ENCODE data around the gene PGLYRP2. TPM values are rescaled to one million over a fixed set of nuclear protein-coding genes. Genes with fewer than 3 reads are reported as not detected.

The PGLYRP2 gene
- total and polyA plus RNA-seq, 2 of the 13 experiments (the other 11 are each of a cell fraction or from before 2014, with no cell fraction given): 0.04 to 1.0 TPM

DNA sequence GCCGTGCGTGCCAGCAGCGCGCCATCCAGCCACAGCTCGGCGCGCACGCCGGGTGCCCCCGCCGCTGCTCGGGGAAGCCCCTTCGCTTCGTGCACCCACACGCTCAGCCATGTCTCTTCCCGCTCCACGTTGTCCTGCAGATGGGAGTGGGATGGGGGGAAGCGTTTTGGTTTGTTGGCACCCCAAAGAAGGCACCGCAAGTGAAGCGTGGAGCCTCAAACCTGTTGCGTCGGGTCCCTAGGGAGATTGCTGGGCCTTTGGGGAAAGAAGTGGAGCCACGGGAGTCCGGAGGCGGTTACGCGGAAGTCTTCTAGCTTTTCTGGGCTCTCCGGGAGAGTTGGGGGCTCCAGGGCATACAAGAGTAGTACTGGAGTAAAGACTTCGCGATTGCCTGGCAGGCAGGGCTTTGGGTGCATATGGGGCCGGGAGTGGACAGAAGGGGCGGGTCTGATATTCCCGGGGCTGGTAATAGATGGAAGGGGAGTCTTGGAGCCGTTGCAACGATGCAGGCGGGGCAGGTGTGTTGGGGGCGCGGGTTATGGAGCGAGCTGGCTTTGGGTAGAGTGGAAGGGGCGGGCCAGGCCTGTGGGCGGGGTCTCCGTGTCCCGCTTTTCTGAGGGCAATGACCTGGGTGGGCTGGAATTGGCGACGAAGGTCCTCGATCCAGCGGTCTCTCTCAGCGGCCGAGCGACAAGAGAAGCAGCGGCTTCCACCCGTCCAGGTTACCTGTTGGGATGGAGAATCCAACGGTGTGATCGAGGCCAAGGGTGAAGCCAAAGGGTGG is 21.4 kb downstream of the PGLYRP2 start (continued):
- TF ChIP-seq, protein P1, sequence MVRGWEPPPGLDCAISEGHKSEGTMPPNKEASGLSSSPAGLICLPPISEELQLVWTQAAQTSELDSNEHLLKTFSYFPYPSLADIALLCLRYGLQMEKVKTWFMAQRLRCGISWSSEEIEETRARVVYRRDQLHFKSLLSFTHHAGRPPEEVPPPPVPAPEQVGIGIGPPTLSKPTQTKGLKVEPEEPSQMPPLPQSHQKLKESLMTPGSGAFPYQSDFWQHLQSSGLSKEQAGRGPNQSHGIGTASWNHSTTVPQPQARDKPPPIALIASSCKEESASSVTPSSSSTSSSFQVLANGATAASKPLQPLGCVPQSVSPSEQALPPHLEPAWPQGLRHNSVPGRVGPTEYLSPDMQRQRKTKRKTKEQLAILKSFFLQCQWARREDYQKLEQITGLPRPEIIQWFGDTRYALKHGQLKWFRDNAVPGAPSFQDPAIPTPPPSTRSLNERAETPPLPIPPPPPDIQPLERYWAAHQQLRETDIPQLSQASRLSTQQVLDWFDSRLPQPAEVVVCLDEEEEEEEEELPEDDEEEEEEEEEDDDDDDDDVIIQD (CRISPR knock-in tag; IDR thresholded peaks at IDR 0.05; ENCODE audit: low read depth): no peak
- TF ChIP-seq, protein P2, sequence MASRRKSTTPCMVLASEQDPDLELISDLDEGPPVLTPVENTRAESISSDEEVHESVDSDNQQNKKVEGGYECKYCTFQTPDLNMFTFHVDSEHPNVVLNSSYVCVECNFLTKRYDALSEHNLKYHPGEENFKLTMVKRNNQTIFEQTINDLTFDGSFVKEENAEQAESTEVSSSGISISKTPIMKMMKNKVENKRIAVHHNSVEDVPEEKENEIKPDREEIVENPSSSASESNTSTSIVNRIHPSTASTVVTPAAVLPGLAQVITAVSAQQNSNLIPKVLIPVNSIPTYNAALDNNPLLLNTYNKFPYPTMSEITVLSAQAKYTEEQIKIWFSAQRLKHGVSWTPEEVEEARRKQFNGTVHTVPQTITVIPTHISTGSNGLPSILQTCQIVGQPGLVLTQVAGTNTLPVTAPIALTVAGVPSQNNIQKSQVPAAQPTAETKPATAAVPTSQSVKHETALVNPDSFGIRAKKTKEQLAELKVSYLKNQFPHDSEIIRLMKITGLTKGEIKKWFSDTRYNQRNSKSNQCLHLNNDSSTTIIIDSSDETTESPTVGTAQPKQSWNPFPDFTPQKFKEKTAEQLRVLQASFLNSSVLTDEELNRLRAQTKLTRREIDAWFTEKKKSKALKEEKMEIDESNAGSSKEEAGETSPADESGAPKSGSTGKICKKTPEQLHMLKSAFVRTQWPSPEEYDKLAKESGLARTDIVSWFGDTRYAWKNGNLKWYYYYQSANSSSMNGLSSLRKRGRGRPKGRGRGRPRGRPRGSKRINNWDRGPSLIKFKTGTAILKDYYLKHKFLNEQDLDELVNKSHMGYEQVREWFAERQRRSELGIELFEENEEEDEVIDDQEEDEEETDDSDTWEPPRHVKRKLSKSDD (CRISPR knock-in tag; IDR thresholded peaks at IDR 0.05; ENCODE audit: low read depth): no peak
- no peak for TF ChIP-seq MTA1 (CRISPR knock-in tag; IDR thresholded peaks at IDR 0.05; ENCODE audit: borderline replicate concordance)
- TF ChIP-seq NR2F2 (IDR thresholded peaks at IDR 0.05; ENCODE audit: borderline replicate concordance, low read depth): no peak
- TF ChIP-seq ZNF567 (CRISPR knock-in tag; IDR thresholded peaks at IDR 0.05; ENCODE audit: borderline replicate concordance): no peak

DNA sequence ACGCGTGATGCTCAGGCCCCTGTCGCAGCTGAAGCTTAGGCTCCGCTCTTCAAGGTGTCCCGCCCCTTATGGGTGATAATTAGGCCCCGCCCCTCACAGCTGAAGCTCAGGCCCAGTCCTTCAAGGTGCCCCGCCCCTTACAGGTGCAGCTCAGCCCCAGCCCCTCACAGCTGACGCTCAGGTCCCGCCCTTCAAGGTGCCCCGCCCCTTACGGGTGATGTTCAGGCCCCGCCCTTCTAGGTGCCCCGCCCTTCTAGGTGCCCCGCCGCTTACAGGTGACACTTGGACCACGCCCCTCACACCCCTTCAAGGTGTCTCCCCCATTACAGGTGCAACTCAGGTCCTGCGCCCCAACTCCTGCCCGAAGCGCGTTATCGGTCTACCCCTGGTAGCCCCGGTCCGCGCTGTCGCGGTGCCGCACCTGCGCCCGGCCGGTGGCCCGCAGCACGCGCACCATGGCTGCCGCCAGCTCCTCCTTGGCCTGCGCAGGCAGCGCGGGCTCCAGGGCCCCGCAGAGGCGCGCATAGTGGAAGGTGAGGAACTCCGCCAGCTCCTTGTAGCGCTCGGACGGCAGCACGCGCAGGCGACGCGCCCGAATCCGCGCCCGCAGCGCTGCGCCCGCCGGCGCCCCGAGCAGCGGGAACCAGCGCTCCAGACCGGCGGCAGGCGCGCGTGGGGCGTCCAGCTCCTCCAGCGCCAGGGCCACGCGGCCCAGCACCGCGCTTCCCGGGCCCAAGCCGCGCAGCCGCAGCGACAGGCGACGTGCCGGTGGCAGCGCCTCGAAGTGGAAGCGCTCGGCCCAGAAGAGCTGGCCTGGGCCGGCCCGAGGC is 22.2 kb downstream of the PGLYRP2 start:
- DNase-seq (ENCODE audit: low spot score) (no peak), ATAC-seq (no peak), FAIRE-seq (no peak)
- Histone ChIP-seq H3K9ac (ENCODE audit: insufficient read depth, low read depth, low read length) (no peak overlapping the region), H3K4me1 (ENCODE audit: insufficient read depth, low read length) (peaks cover 15% of the 10 kb centered on the region), H3K27ac (ENCODE audit: extremely low read length, insufficient read depth, low read length) (no peak overlapping the region), H3K4me2 (ENCODE audit: low read depth, low read length) (no peak overlapping the region), H3K36me3 (replicated peaks in 1 of 2; ENCODE audit: control insufficient read depth in 1 of 2, insufficient read depth in 2 of 2, low read length in 2 of 2) (no peaks in the 10 kb centered on the region), H3K27me3 (ENCODE audit: control insufficient read depth in 1 of 2, insufficient read depth in 2 of 2, low read length in 2 of 2) (no peaks in the 10 kb centered on the region; a peak in 1 of 5 replicates), H2AFZ (ENCODE audit: low read length) (no peak overlapping the region), H3K4me3 (replicated peaks in 1 of 3; ENCODE audit: insufficient read depth in 1 of 3, low read depth in 2 of 3, low read length in 3 of 3) (no peak overlapping the region), H4K20me1 (ENCODE audit: insufficient read depth, low read length) (no peaks in the 10 kb centered on the region), H3K79me2 (ENCODE audit: insufficient read depth, low read length) (no peaks in the 10 kb centered on the region), H3K9me3 (ENCODE audit: low read length) (no peaks in the 10 kb centered on the region)
- 70% methylated on average over 39 of the region's 86 CpGs for WGBS (ENCODE audit: low lambda C conversion rate)
- ChIA-PET POLR2A (no interaction called here), CTCF (ENCODE audit: low intra/inter-chr PET ratio, low total read pairs) (no interaction called here)
- in situ Hi-C loops (cut with HindIII; ENCODE audit: extremely low pct_ligation_motif_present, low pct_unique_long_range_greater_than_20kb) (no loop called here), intact Hi-C loops (cut with micrococcal nuclease; ENCODE audit: unreplicated experiment) (no loop called here)
- BruUV-seq (replicated peaks): no TSS peak
- TF ChIP-seq SMARCE1 (IDR thresholded peaks at IDR 0.05; ENCODE audit: borderline replicate concordance): no peak
- TF ChIP-seq RAD21 (CRISPR knock-in tag; IDR thresholded peaks at IDR 0.05): no peak
- TF ChIP-seq ZKSCAN5 (CRISPR knock-in tag; IDR thresholded peaks at IDR 0.05): no peak
- no peak for TF ChIP-seq ZNF24 (IDR thresholded peaks at IDR 0.05)
- TF ChIP-seq, protein P3, sequence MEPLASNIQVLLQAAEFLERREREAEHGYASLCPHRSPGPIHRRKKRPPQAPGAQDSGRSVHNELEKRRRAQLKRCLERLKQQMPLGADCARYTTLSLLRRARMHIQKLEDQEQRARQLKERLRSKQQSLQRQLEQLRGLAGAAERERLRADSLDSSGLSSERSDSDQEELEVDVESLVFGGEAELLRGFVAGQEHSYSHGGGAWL (CRISPR knock-in tag; IDR thresholded peaks at IDR 0.05): no peak
- TF ChIP-seq ZNF431 (CRISPR knock-in tag; IDR thresholded peaks at IDR 0.05; ENCODE audit: borderline replicate concordance, low read depth): no peak
- TF ChIP-seq ZEB1 (IDR thresholded peaks at IDR 0.05; ENCODE audit: insufficient replicate concordance, low read depth): no peak
- TF ChIP-seq, protein P4, sequence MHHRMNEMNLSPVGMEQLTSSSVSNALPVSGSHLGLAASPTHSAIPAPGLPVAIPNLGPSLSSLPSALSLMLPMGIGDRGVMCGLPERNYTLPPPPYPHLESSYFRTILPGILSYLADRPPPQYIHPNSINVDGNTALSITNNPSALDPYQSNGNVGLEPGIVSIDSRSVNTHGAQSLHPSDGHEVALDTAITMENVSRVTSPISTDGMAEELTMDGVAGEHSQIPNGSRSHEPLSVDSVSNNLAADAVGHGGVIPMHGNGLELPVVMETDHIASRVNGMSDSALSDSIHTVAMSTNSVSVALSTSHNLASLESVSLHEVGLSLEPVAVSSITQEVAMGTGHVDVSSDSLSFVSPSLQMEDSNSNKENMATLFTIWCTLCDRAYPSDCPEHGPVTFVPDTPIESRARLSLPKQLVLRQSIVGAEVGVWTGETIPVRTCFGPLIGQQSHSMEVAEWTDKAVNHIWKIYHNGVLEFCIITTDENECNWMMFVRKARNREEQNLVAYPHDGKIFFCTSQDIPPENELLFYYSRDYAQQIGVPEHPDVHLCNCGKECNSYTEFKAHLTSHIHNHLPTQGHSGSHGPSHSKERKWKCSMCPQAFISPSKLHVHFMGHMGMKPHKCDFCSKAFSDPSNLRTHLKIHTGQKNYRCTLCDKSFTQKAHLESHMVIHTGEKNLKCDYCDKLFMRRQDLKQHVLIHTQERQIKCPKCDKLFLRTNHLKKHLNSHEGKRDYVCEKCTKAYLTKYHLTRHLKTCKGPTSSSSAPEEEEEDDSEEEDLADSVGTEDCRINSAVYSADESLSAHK (CRISPR knock-in tag; IDR thresholded peaks at IDR 0.05; ENCODE audit: borderline replicate concordance): no peak
- no peak for TF ChIP-seq ZNF556 (CRISPR knock-in tag; IDR thresholded peaks at IDR 0.05; ENCODE audit: borderline replicate concordance)
